ENCODE data around the gene TOX3. TPM values are rescaled to one million over a fixed set of nuclear protein-coding genes. Genes with fewer than 3 reads are reported as not detected.

TOX3 gene
- total and polyA plus RNA-seq, 2 of the 8 experiments (the other 6 are each of a cell fraction or from before 2014, with no cell fraction given) = 16.7 to 31.2 TPM

GRCh38 chr16:52592778-52593177 lies 45.8 kb upstream of the TOX3 start:
- H4K5ac ChIP-seq (ENCODE audit: insufficient read length, low read depth, low read length) = no peak overlapping the region
- no peak overlapping the region for H3K14ac ChIP-seq (ENCODE audit: insufficient read length)
- no peaks in the 10 kb centered on the region for H3K36me3 ChIP-seq (ENCODE audit: control insufficient read depth in 2 of 4, insufficient read depth in 4 of 4, low read length in 3 of 4)
- ChIA-PET CTCF (ENCODE audit: partially characterized antibody) (interaction anchor here (0.6 to 1.6 kb wide), 2 partner anchors 523 to 1609 kb away, joined by 3 read pairs; no protein-coding TSS in a partner anchor), POLR2A (ENCODE audit: partially characterized antibody) (no interaction called here)
- no peak for DNase-seq (ENCODE audit: low read depth in 1 of 2, low spot score in 2 of 2)
- H3K18ac ChIP-seq (ENCODE audit: extremely low read depth, low read length) = no peak overlapping the region
- H2BK20ac ChIP-seq (ENCODE audit: low read length) = no peak overlapping the region
- peaks cover 0 to 2% of the 10 kb centered on the region in 2 experiments for H4K20me1 ChIP-seq (replicated peaks in 1 of 2; ENCODE audit: control insufficient read depth in 1 of 2, insufficient read depth in 2 of 2, low read length in 2 of 2)
- no peaks in the 10 kb centered on the region for H3K23me2 ChIP-seq (ENCODE audit: low read depth, low read length)
- H3K56ac ChIP-seq (replicated peaks; ENCODE audit: insufficient read length, low read depth, low read length) = no peak overlapping the region
- H2BK12ac ChIP-seq (ENCODE audit: low read depth, low read length) = no peak overlapping the region
- H2BK15ac ChIP-seq (ENCODE audit: low read length) = no peak overlapping the region
- H4K91ac ChIP-seq (replicated peaks; ENCODE audit: insufficient read length, low read length) = no peak overlapping the region
- WGBS, 2 experiments (ENCODE audit: extremely low coverage in 1 of 2, insufficient coverage in 1 of 2, insufficient read length in 1 of 2, insufficient replicate concordance in 2 of 2, low coverage in 1 of 2, low lambda C conversion rate in 2 of 2, missing lambda C conversion rate in 1 of 2) = 92% methylated on average over 2 of the region's 2 CpGs; no CpG with 5 or more reads in 1 of the 2 experiments
- no peaks in the 10 kb centered on the region for H3K79me1 ChIP-seq (ENCODE audit: low read depth, low read length)
- no peaks in the 10 kb centered on the region for H3K9me3 ChIP-seq (ENCODE audit: insufficient read depth in 2 of 2, low read depth in 1 of 2, low read length in 1 of 2)
- H3K4me2 ChIP-seq (ENCODE audit: insufficient read depth in 1 of 2, low read depth in 2 of 2, low read length in 2 of 2) = no peak overlapping the region
- no peaks in the 10 kb centered on the region for H3K27me3 ChIP-seq (replicated peaks in 1 of 4; ENCODE audit: control insufficient read depth in 3 of 4, extremely low read depth in 1 of 4, insufficient read depth in 3 of 4, low read length in 3 of 4)
- TF ChIP-seq ZNF274 (IDR thresholded peaks at IDR 0.05; ENCODE audit: borderline replicate concordance, extremely low read depth, low read length) (no peak), CHD2 (IDR thresholded peaks at IDR 0.05; ENCODE audit: low read length) (no peak), HDAC6 (IDR thresholded peaks at IDR 0.05; ENCODE audit: low read depth, low read length) (no peak)
- FAIRE-seq = no peak
- no peak overlapping the region for H4K8ac ChIP-seq (ENCODE audit: extremely low read depth, insufficient read depth, low read length)
- H2AK5ac ChIP-seq (ENCODE audit: low read depth, low read length) = no peak overlapping the region
- H2AFZ ChIP-seq (ENCODE audit: low read length) = no peak overlapping the region
- H3K4ac ChIP-seq (replicated peaks; ENCODE audit: insufficient read length, low read depth, low read length) = no peak overlapping the region
- peaks cover 0 to 1% (median under 1%) of the 10 kb centered on the region in 4 experiments; a peak in 3 of 7 replicates for H3K4me1 ChIP-seq (replicated peaks in 1 of 4; ENCODE audit: control insufficient read depth in 3 of 4, insufficient read depth in 4 of 4, low read length in 3 of 4)
- H3K23ac ChIP-seq (ENCODE audit: insufficient read length) = no peak overlapping the region
- no peak overlapping the region for H2BK120ac ChIP-seq (replicated peaks; ENCODE audit: low read depth, low read length)
- H3K27ac ChIP-seq (ENCODE audit: low read depth, low read length) = no peak overlapping the region
- H3K79me2 ChIP-seq (ENCODE audit: control insufficient read depth in 1 of 2, insufficient read depth in 2 of 2, low read length in 2 of 2) = no peaks in the 10 kb centered on the region
- no peak overlapping the region for H3K4me3 ChIP-seq (ENCODE audit: extremely low read depth in 1 of 4, insufficient read depth in 2 of 4, low read depth in 3 of 4, low read length in 4 of 4)
- H2BK5ac ChIP-seq (ENCODE audit: low read depth, low read length) = no peak overlapping the region
- H3K9ac ChIP-seq (replicated peaks in 1 of 4; ENCODE audit: extremely low read depth in 1 of 4, low read depth in 3 of 4, low read length in 3 of 4) = no peak overlapping the region

Measured in H1 (cell line).